Activated T-helper 1 cell treated with anti-CD3 and anti-CD28 coated beads, Interleukin-12 subunit alpha, Interleukin-12 subunit beta, Interleukin-2, Interleukin-4 antibody, amounts not matched to agents 30 ng/mL and 10 ng/mL and 1 ng/mL, durations not matched to agents 14 hours and 24 hours and 36 hours (primary cell): ENCODE data around the gene CRB2. TPM values are rescaled to one million over a fixed set of nuclear protein-coding genes. Genes with fewer than 3 reads are reported as not detected.

ENCODE experiments used
- DNase-seq: peaks from one replicate; pipeline ENCODE4 v3.0.0; 2021; ENCODE audit warnings: low spot score
- H3K27ac Mint-ChIP-seq: one replicate; pipeline ENCODE4 v1.8.0; 2021; ENCODE audit warnings: mild to moderate bottlenecking, mixed read lengths
- H3K27me3 Mint-ChIP-seq: one replicate; pipeline ENCODE4 v1.8.0; 2022; ENCODE audit warnings: mild to moderate bottlenecking, moderate library complexity, mixed read lengths; ENCODE audit not compliant: insufficient read depth
- H3K36me3 Mint-ChIP-seq: one replicate; pipeline ENCODE4 v1.8.0; 2021; ENCODE audit warnings: low read depth, mixed read lengths
- H3K4me1 Mint-ChIP-seq: one replicate; pipeline ENCODE4 v1.8.0; 2021; ENCODE audit warnings: low read depth, mixed read lengths
- H3K4me3 Mint-ChIP-seq: one replicate; pipeline ENCODE4 v1.8.0; 2021; ENCODE audit warnings: mild to moderate bottlenecking, moderate library complexity, mixed read lengths
- H3K9me3 Mint-ChIP-seq: one replicate; pipeline ENCODE4 v1.8.0; 2021; ENCODE audit warnings: mixed read lengths
- intact Hi-C: fragments of 100-400 bp; cut with micrococcal nuclease; formaldehyde crosslinking; loops from one replicate; pipeline ENCODE4 v1.15.1; 2024
- total RNA-seq: library from RNA; stranded (reverse); gene quantifications from 2 replicates; pipeline ENCODE4 v1.2.3, GENCODE V29; 2022

Gene CRB2
- total RNA-seq, 1 donor from 2014 or later = not detected

GRCh38 chr9:123425261-123425821 is 69.3 kb downstream of the CRB2 start:
- intact Hi-C loops = no loop called here
- Mint-ChIP-seq H3K4me1 (no peaks in the 10 kb centered on the region), H3K9me3 (no peaks in the 10 kb centered on the region), H3K4me3 (no peak overlapping the region), H3K27me3 (no peaks in the 10 kb centered on the region), H3K36me3 (no peaks in the 10 kb centered on the region), H3K27ac (no peak overlapping the region)
- DNase-seq = no peak

- Mint-ChIP-seq H3K27me3 (no peaks in the 10 kb centered on the region), H3K27ac (peak overlapping the region; percentile 2), H3K4me1 (no peaks in the 10 kb centered on the region), H3K36me3 (no peaks in the 10 kb centered on the region), H3K9me3 (no peaks in the 10 kb centered on the region), H3K4me3 (no peak overlapping the region)
- DNase-seq = no peak
- intact Hi-C loops = no loop called here
Measured at GRCh38 chr9:123425836-123426365, 69.9 kb downstream of the CRB2 start.

- Mint-ChIP-seq H3K27ac (peak overlapping the region; percentile 2), H3K4me3 (no peak overlapping the region), H3K27me3 (no peaks in the 10 kb centered on the region), H3K4me1 (no peaks in the 10 kb centered on the region), H3K9me3 (no peaks in the 10 kb centered on the region), H3K36me3 (no peaks in the 10 kb centered on the region)
- intact Hi-C loops = no loop called here
- no peak for DNase-seq
Measured at GRCh38 chr9:123426406-123426805, 70.4 kb downstream of the CRB2 start.

Other genes with a start within 250 kb of the CRB2 start
- gene STRBP, start 87.6 kb upstream of the CRB2 start, total RNA-seq = 22.1 and 24.2 TPM in 2 replicates